ENCODE results near the gene VWA5B2.
A peak's percentile ranks its signal among the peaks of the same experiment; 100 is the strongest.

GRCh38 chr3:184241447-184242296 is 12.3 kb downstream of the VWA5B2 start:
- TF ChIP-seq CTCF (IDR thresholded peaks at IDR 0.05) = peak in 1 of 3 donors; percentile 40
- TF ChIP-seq POLR2A (IDR thresholded peaks at IDR 0.05) = no peak

All from lower leg skin (tissue), 3 donors.